Measurements from ENCODE around the gene RAB1B. TPM values are rescaled to one million over a fixed set of nuclear protein-coding genes. Genes with fewer than 3 reads are reported as not detected.

Gene RAB1B
- total RNA-seq, 1 donor from 2014 or later = 72.7 TPM

GRCh38 chr11:66258473-66258893 is 10.0 kb upstream of the RAB1B start:
- H3K4me1 ChIP-seq = peaks cover 20% of the 10 kb centered on the region
- TF ChIP-seq POLR2A (IDR thresholded peaks at IDR 0.05) = no peak
- no peak for TF ChIP-seq CTCF (IDR thresholded peaks at IDR 0.05)
- peak in 1 of 2 donors; percentile 18 for TF ChIP-seq POLR2AphosphoS5 (IDR thresholded peaks at IDR 0.05; ENCODE audit: insufficient read depth in 1 of 2, low read depth in 1 of 2)
- H3K27ac ChIP-seq = peak overlapping the region; percentile 88
- H3K36me3 ChIP-seq = peaks cover 0 to 31% of the 10 kb centered on the region in 2 donors
- no peaks in the 10 kb centered on the region for H3K9me3 ChIP-seq
- intact Hi-C loops (cut with DNase I) = no loop called here
- H3K4me3 ChIP-seq = peak overlapping the region; percentile 83 to 90
- H3K27me3 ChIP-seq = no peaks in the 10 kb centered on the region
- no peak for DNase-seq (ENCODE audit: extremely low spot score in 2 of 2)

- peaks cover 0 to 36% of the 10 kb centered on the region in 2 donors for H3K36me3 ChIP-seq
- no peak for DNase-seq (ENCODE audit: extremely low spot score in 2 of 2)
- no peak overlapping the region for H3K4me3 ChIP-seq
- peaks cover 20% of the 10 kb centered on the region for H3K4me1 ChIP-seq
- no peaks in the 10 kb centered on the region for H3K9me3 ChIP-seq
- no peak for TF ChIP-seq POLR2AphosphoS5 (IDR thresholded peaks at IDR 0.05; ENCODE audit: insufficient read depth in 1 of 2, low read depth in 1 of 2)
- TF ChIP-seq POLR2A (IDR thresholded peaks at IDR 0.05) = no peak
- TF ChIP-seq CTCF (IDR thresholded peaks at IDR 0.05) = no peak
- intact Hi-C loops (cut with DNase I) = no loop called here
- H3K27me3 ChIP-seq = no peaks in the 10 kb centered on the region
- H3K27ac ChIP-seq = no peak overlapping the region
These were observed 9.2 kb upstream of the RAB1B start for GRCh38 chr11:66259225-66259624.

GRCh38 chr11:66259956-66260355 is 8.5 kb upstream of the RAB1B start:
- Histone ChIP-seq H3K4me3 (no peak overlapping the region), H3K36me3 (peaks cover 0 to 40% of the 10 kb centered on the region in 2 donors), H3K27ac (no peak overlapping the region), H3K4me1 (peaks cover 20% of the 10 kb centered on the region), H3K27me3 (no peaks in the 10 kb centered on the region), H3K9me3 (no peaks in the 10 kb centered on the region)
- intact Hi-C loops (cut with DNase I) = no loop called here
- TF ChIP-seq CTCF (IDR thresholded peaks at IDR 0.05) (no peak), POLR2A (IDR thresholded peaks at IDR 0.05) (no peak), POLR2AphosphoS5 (IDR thresholded peaks at IDR 0.05; ENCODE audit: insufficient read depth in 1 of 2, low read depth in 1 of 2) (no peak)
- DNase-seq (ENCODE audit: extremely low spot score in 2 of 2) = no peak

- no peak overlapping the region for H3K27ac ChIP-seq
- H3K36me3 ChIP-seq = peaks cover 0 to 40% of the 10 kb centered on the region in 2 donors
- intact Hi-C loops (cut with DNase I) = no loop called here
These were observed 6.9 kb upstream of the RAB1B start for GRCh38 chr11:66261578-66261977.

GRCh38 chr11:66262191-66262590 is 6.2 kb upstream of the RAB1B start:
- TF ChIP-seq POLR2AphosphoS5 (IDR thresholded peaks at IDR 0.05; ENCODE audit: insufficient read depth in 1 of 2, low read depth in 1 of 2) (no peak), POLR2A (IDR thresholded peaks at IDR 0.05) (no peak), CTCF (IDR thresholded peaks at IDR 0.05) (no peak)
- H3K4me1 ChIP-seq = peaks cover 21% of the 10 kb centered on the region
- H3K4me3 ChIP-seq = no peak overlapping the region
- H3K27ac ChIP-seq = no peak overlapping the region
- no peak for DNase-seq (ENCODE audit: extremely low spot score in 2 of 2)
- H3K27me3 ChIP-seq = no peaks in the 10 kb centered on the region
- intact Hi-C loops (cut with DNase I) = no loop called here
- H3K9me3 ChIP-seq = no peaks in the 10 kb centered on the region
- H3K36me3 ChIP-seq = peaks cover 0 to 40% of the 10 kb centered on the region in 2 donors

More at GRCh38 chr11:66261578-66261977, 6.9 kb upstream of the RAB1B start:
- H3K27me3 ChIP-seq = no peaks in the 10 kb centered on the region
- no peaks in the 10 kb centered on the region for H3K9me3 ChIP-seq
- DNase-seq (ENCODE audit: extremely low spot score in 2 of 2) = no peak
- H3K4me1 ChIP-seq = peaks cover 20% of the 10 kb centered on the region
- TF ChIP-seq POLR2AphosphoS5 (IDR thresholded peaks at IDR 0.05; ENCODE audit: insufficient read depth in 1 of 2, low read depth in 1 of 2) (no peak), POLR2A (IDR thresholded peaks at IDR 0.05) (no peak)
- H3K4me3 ChIP-seq = no peak overlapping the region

Data from vagina (tissue), 2 donors.